CD4-positive, alpha-beta T cell treated with Interleukin-4 for 4 hours (primary cell): Measurements from ENCODE around the gene KIF26A.
"Not testable (repeated sequence)": the region's sequence is repeated elsewhere in the genome, so short reads cannot be mapped to it uniquely, and the experiment has no call there.

Experiments
- DNase-seq: peaks from one replicate; pipeline ENCODE4 v3.0.0-alpha.2; 2020

The KIF26A gene

DNA sequence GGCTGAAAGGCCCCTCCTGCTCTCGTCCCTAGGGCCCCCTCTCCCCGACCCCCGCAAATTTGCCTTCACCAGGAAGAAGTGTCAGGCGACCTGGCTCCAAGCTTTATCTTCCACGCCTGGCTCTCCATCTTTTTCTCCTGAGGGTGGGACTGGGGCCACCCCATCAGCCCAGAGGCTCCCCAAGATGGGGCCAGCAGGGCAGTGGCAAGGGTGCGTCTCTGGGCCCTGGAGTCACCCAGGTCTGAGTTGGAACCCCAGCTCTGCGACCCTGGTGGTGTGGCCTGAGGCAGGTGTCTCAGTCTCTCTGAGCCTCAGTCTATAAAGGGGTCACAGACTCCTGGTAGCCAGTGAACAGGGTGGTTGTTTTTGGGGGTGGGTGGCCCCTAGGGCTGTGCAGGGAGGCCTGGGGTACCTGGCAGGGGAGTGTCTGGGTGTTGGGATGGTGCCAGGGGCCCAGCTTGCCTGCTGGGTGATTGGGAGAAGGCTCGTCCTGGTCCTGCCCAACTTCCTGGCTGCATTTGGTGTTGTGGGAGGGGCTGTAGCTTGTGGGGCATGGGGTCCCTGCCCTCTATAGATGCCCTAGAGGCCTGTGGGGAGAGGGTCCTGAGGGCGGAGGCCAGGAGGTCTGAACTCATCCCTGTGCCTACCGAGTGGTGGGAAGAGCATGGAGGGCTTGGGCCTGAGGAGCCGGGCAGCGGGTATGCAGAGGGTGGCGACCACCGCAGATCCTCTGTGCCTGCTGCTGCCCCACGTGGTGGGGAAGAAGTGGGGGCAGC is 7.6 kb downstream of the KIF26A start:
- DNase-seq, result no peak

DNA sequence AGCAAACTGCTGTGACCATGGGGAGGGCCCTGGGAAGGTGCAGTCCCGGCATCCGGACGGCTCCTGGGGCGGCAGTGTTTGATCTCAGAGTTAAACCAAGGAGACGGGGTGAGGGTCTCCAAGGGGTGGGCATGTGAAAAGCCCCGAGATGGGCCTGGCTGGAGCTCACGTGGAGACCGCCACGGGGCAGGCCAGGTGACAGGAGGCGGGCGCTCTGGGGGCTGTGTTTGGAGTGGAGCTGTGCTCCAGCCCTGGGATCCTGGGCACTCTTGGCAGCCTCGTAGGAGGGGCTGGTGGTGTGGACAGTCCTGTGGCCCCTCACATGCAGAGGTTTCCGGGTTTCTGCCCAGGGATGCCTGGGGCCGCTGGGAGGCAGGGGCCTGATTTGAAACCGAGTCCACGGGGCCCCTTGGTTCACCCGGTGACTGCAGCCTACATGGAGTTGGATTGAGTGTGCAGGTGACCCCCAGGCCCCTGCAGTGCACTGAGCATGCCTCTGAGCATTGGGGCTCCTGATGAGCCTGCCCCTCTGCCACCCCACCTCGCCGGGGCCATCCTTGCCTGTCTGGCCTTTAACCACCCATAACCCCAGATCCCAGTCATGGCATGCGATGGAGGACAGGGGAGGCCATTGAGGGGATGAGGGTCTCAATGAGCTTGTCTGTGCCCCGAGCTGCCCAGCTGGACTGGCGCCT is 8.4 kb downstream of the KIF26A start:
- DNase-seq, result no peak

DNA sequence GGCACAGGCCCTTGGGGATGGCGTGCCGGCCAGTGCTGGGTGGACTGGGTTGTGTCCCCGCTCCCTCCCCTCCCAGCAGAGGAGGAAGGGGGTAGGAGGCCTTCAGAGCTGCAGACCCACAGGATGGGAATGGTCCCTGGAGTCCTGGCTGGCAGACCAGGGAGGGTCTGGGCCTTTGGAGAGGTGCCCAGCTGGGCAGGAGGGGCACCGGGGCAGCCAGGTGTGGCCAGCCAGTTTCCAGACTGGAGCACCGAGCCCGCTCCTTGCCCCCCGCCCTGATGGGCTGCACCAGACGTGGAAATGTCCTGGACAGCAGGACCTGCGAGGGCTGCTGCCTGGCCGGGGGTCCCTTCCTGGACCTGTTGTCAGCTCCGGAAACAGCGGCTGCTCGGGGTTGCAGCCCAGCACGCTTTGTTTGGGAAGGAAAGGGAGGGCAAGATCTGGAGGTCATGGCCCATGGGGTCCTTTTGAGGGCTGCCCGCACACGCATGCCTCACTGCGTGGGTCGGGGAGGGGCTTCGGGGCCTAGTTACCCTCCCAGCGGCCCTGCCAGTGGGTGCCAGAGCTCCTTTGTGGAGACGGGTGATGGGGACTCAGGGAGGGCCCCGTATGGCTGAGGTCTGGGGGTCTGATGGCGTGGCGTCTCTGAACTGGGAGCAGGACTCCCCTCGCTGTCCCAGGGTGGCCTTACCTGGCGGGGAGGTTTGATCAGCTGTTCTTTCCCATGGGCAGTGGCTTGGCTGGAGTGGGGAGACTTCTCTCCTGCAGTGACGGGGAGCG is 9.1 kb downstream of the KIF26A start:
- no peak for DNase-seq

DNA sequence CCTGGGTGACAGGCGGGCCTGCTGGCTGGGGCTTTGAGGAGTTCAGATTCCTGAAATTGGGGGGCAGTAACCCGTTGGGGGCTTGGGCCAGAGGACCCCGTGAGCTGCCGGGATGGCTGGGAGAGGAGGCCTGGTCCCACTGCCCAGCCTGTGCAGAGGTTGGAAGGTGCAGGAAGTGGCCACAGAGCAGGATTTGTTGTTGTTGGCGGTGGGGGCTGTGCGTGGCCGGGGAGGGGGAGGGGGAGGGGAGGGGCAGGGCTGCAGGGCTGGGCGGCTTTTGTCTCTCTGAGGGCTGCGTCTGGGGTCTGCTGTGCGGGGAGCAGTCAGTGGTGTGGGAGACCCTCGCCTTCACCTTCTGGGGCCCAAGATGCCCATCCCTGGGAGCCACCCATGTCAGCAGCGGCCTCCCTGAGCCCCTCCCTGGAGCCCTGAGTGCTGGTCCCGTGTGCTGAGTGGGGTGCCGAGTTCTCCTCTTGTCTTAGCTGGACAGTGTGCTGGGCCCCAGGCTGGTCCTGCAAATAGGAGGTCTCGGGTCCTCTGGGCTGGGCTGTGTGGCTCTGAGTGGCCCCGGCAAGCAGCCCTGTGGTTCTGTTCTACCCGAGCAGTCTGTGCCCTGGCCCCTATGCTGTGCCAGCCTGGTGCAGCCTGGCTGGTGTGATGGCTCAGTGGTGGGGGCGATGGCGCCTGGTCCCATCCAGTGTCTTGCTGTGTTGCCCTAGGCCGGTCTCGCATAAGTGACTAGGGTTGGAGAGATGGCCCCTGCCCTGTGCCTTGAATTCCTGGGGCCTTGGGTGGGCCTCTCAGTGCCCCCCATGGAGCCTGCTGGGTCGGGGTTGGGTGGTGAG is 10.3 kb downstream of the KIF26A start:
- no peak for DNase-seq

DNA sequence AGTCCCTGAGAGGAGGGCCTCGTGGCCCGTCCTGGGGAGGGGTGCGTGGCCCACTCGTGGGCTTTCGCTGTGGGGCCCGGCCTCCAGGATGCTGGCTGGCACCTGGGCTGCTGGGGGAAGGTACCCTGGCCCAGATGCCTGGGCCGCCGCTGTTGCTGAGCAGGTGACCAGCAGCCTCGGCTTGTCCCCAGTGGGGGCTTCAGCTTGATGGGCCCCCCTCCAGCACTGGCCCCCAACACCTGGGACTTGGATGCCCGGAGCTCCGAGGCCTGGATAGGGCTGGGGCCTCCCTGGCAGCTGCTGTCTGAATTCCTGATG is 10.8 kb downstream of the KIF26A start:
- no peak for DNase-seq

DNA sequence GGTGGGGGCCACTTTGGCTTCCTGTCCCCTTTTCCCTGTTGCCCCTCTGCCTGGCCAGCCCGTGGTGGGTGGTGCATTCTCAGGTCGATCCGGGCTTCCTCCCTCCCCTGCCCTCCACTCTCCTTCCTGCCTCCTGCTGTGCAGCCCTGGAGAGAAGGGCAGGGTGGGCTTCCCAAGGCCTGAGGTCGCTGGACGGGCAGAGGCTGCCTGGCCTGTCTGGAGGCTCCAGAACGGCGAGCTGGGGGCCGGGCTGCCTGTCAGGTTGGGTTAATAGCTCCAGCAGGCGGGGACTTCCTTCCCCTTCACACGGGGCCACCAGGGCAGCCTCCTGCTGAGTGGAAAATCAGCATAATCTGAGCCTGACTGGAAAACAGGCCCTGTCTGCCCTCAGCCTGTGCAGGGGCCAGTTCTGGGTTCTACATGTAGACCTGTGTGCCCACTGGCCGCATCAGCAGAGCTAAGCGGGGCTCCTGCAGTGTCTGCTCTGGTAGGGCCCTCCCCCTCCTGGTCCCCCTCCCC is 11.3 kb downstream of the KIF26A start:
- DNase-seq, result no peak

DNA sequence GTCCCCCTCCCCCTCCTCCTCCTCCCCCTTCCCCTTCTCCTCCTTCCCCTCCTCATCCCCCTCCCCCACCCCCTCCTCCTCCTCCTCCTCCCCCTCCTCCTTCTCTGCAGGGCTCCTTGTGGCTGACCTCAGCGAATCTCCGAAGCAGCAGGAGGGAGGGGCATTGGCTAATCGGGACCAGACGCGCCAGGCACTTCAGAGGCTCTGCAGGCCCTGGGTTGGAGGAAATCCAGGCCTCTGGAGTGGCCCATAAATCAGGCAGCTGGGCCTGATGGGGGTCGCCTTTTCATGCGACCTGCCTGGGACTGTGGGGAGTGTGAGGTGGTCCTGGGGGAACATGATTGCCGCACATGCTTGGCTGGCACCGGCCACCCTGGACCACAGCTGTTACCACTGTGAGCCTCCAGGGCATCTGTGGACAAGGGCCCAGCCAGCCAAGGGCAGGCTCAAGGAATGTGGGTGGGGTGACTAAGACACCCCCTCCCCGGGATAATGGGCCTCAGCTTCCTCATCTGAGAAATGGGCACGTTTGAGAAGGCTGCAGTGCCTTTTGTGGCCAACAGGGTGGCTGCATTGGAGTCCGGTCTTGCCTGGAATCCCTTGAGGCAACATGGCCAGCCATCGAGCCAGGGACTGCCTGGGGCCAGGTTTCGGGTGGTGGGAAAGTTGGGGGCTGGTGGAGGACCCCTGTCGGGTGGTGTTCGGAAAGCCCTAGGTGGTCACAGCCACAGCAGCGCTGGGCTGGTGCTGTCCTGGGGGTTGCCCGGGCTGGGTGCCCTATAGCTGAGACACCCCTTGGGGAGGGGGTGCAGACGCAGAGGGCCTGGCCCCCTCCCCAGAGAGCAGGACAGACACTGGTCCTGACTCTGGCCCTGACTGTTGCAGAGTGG is 12.0 kb downstream of the KIF26A start:
- DNase-seq, result no peak

DNA sequence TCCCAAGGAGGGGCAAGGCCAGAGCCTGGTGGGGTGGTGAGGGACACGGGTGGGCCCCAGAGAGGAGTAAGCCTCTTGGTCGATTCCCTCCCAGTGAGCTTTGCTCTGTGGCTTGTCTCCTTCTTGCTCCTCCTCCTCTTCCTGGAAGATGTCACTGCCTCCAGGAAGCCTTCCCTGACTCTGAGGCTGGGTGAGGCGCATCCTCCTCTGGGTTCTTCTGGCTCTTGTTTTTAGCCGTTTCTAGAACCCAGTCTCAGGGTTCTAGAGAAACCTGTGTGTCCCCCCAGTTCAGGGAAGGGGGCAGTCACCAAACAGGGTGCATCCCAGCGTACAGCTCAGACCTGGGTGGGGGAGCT is 12.6 kb downstream of the KIF26A start:
- DNase-seq, result no peak

DNA sequence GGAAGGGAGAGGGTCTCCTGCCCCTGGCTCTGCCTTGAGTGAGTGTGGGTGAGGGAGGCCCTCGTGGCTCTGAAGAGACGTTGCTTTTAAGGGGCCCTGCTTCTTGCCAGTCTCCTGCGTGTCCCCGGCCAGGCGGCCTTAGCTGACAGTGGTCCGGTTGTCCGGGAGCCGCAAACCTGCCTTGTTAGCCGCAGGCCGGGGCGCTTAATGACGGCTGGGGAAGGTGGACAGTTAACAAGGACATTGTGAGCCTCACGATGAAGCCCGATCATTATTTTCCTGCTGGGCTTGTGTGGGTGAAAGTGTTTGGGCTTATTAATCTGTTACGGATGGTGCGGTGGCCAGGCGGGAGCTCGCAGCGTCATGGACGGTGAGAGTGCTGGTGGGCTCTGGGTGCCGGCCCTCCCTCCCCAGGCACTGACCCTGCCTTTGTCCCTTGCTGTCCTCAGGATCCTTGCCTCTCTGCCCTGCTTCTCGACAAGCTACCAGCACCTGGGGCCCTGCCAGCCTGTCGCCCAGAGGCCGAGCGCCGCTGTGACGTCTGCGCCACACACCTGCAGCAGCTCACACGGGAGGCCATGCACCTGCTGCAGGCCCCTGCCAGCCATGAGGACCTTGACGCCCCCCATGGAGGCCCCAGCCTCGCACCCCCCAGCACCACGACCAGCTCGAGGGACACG is 13.3 kb downstream of the KIF26A start:
- DNase-seq, result no peak

DNA sequence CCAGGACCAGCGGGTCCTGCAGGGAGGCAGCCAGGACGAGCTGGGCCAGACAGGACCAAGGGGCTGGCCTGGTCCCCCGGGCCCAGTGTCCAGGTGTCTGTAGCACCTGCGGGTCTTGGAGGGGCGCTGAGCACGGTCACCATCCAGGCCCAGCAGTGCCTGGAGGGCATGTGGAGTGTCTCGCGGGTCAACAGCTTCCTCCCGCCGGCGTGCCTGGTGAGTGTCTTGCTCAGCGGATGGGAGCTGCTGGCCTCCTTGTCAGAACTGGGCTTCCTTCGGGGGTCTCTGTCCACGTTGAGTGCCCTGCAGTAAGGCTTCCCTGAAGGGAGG is 13.8 kb downstream of the KIF26A start:
- DNase-seq, result no peak

DNA sequence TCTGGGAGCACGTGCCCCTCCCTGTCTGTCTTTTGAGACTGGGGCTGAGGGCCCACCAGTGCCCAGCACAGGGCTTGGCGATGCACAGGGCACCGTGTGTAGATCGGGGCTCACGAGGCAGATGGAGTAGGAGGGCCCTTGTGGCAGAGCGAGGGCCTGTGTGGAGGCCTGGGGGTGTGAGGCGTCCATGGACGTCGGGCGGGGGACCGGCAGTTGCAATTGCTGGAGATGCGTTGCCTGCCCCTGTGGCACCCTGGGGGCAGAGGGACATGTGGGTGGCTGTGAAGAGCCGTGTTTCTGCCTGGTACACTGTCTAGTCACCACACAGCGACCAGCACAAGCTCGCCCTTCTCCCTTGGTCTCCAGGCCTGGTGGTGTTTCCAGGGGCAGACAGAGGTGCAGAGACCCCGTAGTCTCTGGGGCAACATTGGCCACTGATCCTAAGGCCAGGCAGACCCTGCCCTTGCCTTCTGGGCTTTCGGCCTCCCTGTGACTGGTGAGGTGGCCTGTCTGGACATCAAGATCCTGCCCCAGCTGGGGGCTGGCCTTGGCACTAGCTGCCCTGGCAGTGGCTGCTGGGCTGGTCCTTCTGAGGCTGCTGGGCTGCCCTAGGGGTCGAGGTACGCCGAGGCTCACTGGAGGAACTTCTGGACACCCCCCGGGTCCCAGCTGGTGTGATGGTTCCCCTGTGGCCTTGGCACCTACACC is 14.5 kb downstream of the KIF26A start:
- DNase-seq, result no peak

DNA sequence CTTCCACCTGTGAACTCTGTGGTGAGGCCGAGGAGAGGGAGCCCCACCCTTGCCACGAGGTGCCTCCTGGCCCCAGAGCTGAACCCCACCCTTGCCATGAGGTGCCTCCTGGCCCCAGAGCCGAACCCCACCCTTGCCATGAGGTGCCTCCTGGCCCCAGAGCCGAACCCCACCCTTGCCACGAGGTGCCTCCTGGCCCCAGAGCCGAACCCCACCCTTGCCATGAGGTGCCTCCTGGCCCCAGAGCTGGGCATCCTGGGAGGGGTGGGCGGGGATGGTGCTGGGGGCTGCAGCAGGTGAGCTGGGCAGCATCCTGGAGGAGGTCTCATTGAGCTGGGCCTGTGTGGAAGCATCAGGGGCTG is 15.0 kb downstream of the KIF26A start:
- not testable (repeated sequence) for DNase-seq

DNA sequence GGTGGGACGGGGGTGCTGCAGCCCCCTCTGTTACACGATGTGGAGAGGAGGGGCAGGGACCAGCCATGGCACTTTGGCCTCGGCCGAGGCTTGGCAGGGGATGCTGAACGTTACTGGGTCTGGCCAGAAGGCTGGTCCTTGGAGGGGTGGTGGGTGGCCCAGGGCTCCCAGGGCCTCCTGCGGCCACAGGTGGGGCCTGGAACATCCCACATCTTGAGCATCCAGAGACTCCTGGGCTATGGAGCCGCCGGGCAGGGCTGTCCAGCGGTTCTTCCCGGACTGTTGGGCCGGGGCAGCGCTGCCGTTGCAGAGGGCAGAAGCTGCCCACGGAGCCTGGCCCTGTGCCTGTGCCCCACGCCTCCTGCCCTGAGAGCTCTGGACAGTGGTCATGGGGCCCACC is 15.9 kb downstream of the KIF26A start:
- no peak for DNase-seq

DNA sequence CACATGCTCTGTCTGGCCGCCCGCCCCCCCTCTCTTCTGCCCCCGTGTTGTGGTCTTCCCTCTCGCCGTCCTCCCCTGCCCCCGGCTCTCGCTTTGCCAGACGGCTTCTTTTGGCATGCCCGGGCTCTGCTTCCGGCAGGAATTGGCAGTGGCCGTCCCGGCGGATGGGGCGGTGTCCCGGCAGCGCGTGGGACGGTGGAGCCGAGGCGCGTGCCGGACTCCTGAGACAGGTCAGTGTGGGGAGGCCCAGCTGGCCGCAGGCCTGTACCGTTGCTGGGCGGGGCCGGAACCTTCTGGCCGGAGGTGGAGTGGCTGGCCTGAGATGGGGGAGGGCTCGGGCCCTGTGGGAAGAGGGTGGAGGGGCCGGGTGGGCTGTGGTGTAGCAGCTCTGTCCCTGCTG is 17.1 kb downstream of the KIF26A start:
- no peak for DNase-seq

DNA sequence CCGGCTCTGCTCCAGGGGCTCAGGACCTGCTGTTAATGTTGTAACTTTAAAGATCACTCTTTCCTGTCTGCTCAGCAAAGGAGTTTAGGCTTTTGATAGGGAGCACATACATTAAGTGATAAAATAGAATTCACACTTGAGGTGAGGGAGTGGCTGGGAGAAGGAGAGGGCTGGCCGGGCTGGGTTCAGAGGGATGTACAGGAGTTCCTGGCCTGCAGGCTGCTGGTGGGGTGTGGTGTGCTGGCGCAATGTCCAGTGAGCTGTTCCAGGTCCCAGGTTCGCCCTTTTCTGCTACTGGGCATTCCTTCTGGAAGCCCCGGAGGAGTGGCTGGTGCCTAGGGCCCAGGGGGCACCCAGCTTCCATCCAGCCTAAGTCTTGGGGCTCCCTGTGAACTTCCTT is 17.8 kb downstream of the KIF26A start:
- no peak for DNase-seq

DNA sequence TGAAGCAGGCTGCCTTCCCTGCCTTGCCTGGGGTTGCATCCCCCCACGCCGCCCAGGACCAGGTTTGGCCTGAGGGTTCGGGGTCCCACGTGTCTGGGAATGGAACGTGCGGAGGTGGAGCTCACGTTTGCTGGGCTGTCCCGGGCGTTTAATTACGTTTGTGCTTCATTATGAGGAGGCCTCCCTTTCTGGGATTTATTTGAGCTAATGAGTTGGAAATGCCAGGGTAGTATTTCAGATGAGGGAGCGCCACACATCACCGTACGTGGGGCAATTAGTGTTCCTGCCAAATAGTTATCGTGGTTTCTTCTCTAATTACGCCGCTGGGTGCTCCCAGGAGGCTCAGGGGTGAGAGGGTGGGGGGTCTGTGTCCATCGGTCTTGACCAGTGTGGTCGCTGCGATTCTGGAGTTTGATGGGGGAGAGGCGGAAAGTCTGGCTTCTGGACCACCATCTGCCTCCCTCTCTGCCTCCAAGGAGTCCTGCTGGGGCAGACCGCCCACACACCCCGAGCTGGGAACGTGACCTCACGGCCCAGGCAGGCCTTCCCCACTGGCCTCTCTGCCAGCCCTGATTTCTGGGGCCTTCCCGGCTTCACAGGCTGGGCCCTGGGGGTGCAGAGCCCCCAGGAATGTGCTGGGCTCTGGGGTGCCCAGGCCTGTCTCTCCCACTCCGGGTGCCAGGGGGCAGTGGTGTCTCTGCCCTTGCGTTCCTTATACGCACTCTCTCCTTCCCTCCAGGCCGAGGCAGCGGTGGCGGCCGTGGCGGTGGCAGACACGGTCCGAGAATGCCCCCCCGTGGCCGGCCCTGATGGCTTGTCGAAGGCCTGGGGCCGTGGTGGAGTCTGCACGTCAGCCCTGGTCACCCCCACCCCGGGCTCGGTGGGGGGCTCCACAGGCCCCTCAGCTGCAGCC is 18.9 kb downstream of the KIF26A start:
- DNase-seq, result no peak

DNA sequence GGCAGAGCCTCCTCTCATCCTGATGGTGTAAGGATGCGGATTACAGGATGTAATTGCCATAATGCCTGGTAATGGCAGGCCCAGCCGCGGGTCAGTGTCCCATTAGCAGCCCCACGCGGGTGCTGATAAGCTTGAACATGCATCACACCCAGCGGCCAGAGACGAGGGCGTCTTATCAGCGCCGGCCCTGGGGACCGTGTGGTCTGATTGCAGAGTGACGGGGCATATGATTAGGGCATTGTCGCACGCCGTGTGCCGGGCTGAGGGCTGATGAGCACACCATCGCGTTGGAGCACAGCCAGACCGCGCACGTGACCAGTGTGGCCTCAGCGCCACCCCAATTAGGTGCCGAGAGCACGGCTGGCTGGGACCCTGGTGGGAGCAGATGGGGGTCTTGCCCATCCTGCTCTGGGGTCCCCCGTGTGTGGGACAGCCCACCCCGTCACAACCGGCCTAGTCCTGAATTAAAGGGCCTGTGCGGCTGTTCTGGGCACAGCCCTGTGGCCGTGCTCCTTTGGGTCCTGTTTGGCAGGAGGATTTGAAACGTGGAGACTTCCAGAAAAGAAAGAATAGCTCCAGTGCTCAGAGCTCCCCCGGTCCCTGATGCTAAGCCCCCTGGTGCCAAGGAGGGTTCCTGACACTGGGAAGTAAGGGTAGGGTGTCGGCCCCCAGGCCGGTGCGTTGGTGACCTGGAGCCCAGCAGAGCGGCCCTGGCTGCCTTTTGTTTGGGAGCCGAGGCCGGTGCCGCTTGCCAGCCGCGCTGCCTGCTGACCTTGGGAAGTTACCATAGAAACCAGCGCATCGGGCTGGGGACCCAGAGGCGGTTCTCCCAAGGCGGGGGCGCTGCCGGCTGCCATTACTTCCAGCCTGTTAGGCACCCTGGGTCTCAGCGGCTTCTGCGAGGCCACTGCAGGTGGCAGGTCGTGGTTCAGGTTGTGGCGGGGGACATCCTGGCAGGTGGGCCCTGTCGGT is 20.7 kb downstream of the KIF26A start:
- no peak for DNase-seq

DNA sequence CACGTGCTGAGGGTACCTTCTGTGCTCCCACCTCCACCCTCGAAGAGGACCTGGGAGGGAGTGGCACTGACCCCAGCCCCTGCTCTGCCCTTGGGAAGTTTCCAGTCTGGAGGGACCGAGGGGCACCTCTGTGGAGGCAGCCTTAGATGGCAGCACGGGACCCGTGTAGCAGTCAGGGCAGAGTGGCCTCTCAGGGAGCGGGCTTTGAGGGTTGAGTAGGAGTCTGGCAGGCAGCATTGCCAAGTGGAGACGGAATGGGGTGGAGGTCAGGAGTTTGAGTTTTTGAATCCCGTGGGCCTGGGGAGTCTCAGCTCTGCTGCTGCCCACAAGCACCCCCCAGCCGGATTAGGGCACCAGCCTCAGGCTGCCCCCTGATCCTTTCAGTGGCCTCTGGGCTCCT is 21.6 kb downstream of the KIF26A start:
- no peak for DNase-seq
